SH-SY5Y (cell line): ENCODE results near the gene TMEM151A.

ENCODE experiments used
- GATA2 ChIP-seq: IDR thresholded peaks from 2 replicates; pipeline ENCODE4 v1.6.1; 2011; ENCODE audit warnings: mild to moderate bottlenecking, low read depth, low read length
- GATA3 ChIP-seq: IDR thresholded peaks from 2 replicates; pipeline ENCODE4 v1.6.1; 2011; ENCODE audit warnings: low read depth, mild to moderate bottlenecking, low read length, moderate library complexity

Gene TMEM151A

GRCh38 chr11:66275984-66276612 is 15.6 kb upstream of the TMEM151A start:
- no peak for TF ChIP-seq GATA2
- no peak for TF ChIP-seq GATA3

- TF ChIP-seq GATA2 (no peak), GATA3 (no peak)
These were observed 14.0 kb upstream of the TMEM151A start, which contains the start of gene CNIH2 for GRCh38 chr11:66277471-66278362. Gene CNIH2 (plus strand): TSS chr11:66278175. CDS start chr11:66278457, 282 bp downstream.

- TF ChIP-seq GATA2: no peak
- no peak for TF ChIP-seq GATA3
These were observed 13.2 kb upstream of the TMEM151A start for GRCh38 chr11:66278363-66279091.

- TF ChIP-seq GATA2 (no peak), GATA3 (no peak)
These were observed 12.5 kb upstream of the TMEM151A start for GRCh38 chr11:66279092-66279734.

GRCh38 chr11:66280428-66280827 is 11.3 kb upstream of the TMEM151A start:
- TF ChIP-seq GATA2 (no peak), GATA3 (no peak)

GRCh38 chr11:66281001-66281400 is 10.7 kb upstream of the TMEM151A start:
- TF ChIP-seq GATA2: no peak
- no peak for TF ChIP-seq GATA3

GRCh38 chr11:66281776-66282467 is 9.8 kb upstream of the TMEM151A start:
- TF ChIP-seq GATA3 (no peak), GATA2 (no peak)

- no peak for TF ChIP-seq GATA3
- no peak for TF ChIP-seq GATA2
These were observed 8.9 kb upstream of the TMEM151A start for GRCh38 chr11:66282468-66283455.

- TF ChIP-seq GATA2: no peak
- no peak for TF ChIP-seq GATA3
These were observed 8.1 kb upstream of the TMEM151A start for GRCh38 chr11:66283461-66284105.

- no peak for TF ChIP-seq GATA2
- TF ChIP-seq GATA3: no peak
These were observed 7.1 kb upstream of the TMEM151A start for GRCh38 chr11:66284526-66285078.

GRCh38 chr11:66285250-66285947 is 6.3 kb upstream of the TMEM151A start:
- no peak for TF ChIP-seq GATA3

GRCh38 chr11:66286699-66287098 is 5.0 kb upstream of the TMEM151A start:
- no peak for TF ChIP-seq GATA2
